GM12891 (cell line): ENCODE data around the gene HNRNPAB.

Source experiments
- POLR2A ChIP-seq: IDR thresholded peaks from 2 replicates; pipeline ENCODE4 v1.6.1; 2011; ENCODE audit warnings: low read depth, low read length, control low read depth
- POLR2AphosphoS5 ChIP-seq: IDR thresholded peaks from 2 replicates; pipeline ENCODE4 v1.6.1; 2011; ENCODE audit warnings: low read depth, low read length, control low read depth

DNA sequence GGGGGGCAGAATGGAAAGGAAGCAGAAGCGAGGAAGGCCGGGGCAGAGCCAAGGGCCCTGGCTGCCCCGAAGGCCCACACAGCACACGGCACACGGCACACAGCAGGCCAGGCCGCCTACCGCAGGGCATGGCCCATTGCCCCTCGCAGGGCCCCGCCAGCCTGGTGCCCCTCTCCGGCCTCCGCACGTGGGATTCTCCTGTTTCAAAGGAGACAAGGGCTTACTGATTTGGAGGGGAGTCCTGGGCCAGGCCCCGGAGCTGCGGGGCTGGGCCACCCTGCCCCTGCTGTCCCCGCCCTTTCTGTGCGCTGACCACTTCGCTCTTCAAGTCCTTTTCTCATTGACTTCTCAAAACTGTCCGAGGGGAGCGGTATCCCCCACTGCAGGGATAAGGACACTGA is 36.0 kb downstream of the HNRNPAB start:
- TF ChIP-seq POLR2A, result no peak
- no peak for TF ChIP-seq POLR2AphosphoS5
